Measurements from ENCODE around the gene PSD2. TPM values are rescaled to one million over a fixed set of nuclear protein-coding genes. Genes with fewer than 3 reads are reported as not detected.

Gene PSD2
- total and polyA plus RNA-seq, 2 donors from 2014 or later: 0.09 to 0.13 TPM

GRCh38 chr5:139893873-139894272, 98.3 kb downstream of the PSD2 start:
- FAIRE-seq (no peak), DNase-seq (no peak)
- Histone ChIP-seq H3K27me3 (ENCODE audit: control insufficient read depth, insufficient read depth, low read length) (no peaks in the 10 kb centered on the region), H3K27ac (ENCODE audit: low read depth in 2 of 2, low read length in 2 of 2) (no peak overlapping the region), H3K9ac (ENCODE audit: low read length in 3 of 3) (no peak overlapping the region), H3K9me3 (ENCODE audit: control insufficient read depth in 2 of 3, insufficient read depth in 1 of 3, low read length in 3 of 3) (no peaks in the 10 kb centered on the region), H3K4me1 (ENCODE audit: control insufficient read depth in 2 of 3, insufficient read depth in 2 of 3, low read depth in 1 of 3, low read length in 3 of 3) (no peaks in the 10 kb centered on the region), H3K4me3 (ENCODE audit: low read length in 3 of 3) (no peak overlapping the region), H3K36me3 (ENCODE audit: control insufficient read depth in 2 of 3, insufficient read depth in 3 of 3, low read length in 3 of 3) (no peaks in the 10 kb centered on the region)
- intact Hi-C loops (cut with DNase I): no loop called here
- TF ChIP-seq CTCF (IDR thresholded peaks at IDR 0.05; ENCODE audit: borderline replicate concordance, extremely low read depth, insufficient read depth): no peak

Other genes with a start within 250 kb of the PSD2 start
- gene UBE2D2, start 234.5 kb upstream of the PSD2 start, total RNA-seq: 131 TPM
- gene UBE2D2, start 234.5 kb upstream of the PSD2 start, polyA plus RNA-seq (ENCODE audit: insufficient read depth, low read depth, low replicate concordance): 118 TPM
- gene CXXC5, start 147.5 kb upstream of the PSD2 start, total RNA-seq: 122 TPM
- 116 TPM for gene CXXC5, start 147.5 kb upstream of the PSD2 start, polyA plus RNA-seq (ENCODE audit: insufficient read depth, low read depth, low replicate concordance)
- gene NRG2, start 247.5 kb downstream of the PSD2 start, total RNA-seq: 1.9 TPM
- gene NRG2, start 247.5 kb downstream of the PSD2 start, polyA plus RNA-seq (ENCODE audit: insufficient read depth, low read depth, low replicate concordance): 4.6 TPM

Measured in kidney (tissue), 14 donors.